GM21786 (cell line): ENCODE data around the gene TSPOAP1.

ENCODE experiments used
- ATAC-seq: cut with Tn5 transposase; IDR thresholded peaks from one replicate; pipeline ENCODE4 v1.9.1; 2021; ENCODE audit not compliant: unreplicated experiment

TSPOAP1 gene

DNA sequence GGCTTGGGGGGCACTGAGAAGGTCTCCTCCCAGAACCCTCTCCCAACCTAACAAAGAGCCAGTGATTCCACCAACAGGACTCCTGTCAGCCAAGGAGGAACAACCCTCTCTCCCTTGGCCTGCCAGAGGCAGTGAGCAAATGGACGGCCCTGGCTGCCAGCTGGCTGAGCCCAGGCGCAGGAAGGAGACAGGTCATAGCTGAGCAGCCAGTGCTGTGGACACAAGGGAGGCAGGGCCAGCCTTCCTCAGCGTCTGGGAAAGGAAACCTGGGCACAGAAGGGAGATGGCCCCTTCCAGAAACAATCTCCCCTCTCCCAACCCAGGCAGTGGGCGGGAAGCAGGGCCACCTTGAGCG, 50.0 kb downstream of the TSPOAP1 start:
- ATAC-seq, result no peak

DNA sequence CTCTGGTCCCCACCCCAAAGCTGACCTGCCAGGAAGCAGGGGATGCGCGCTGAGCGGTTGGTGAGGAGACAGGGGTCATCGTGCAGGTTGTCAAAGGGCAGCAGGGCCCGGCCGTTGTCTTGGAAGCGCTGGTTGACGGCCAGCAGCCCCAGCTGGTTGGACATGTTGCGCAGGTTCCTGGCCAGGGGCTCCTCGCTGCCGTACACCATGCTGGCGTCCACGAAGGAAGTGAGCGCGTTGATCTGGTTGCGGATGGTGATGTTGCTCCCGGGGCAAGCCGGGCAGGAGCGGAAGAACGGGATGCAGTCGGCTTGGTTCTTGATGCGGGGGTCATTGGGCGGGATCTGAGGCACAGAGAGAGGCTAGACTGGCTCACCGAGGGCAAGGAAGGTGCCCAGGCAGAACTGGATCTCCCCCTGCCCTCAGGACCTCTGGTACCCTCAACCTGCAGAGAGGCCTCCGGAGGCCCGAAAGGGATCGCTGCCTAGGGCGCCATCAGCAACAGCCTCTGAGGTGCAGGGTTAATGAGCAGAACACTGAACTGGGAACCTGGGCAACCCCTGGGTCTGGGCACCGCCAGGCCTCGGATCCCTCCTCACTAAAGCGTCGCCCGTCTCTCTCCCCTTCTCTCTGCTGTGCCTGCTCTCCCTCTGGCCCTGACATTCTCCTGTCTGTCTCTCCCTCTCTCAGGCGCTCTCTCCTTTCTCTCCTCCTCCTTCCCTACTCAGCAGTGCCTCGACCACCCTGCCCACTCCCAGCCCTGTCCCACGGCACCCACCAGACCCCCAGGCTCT, 50.6 kb downstream of the TSPOAP1 start:
- no peak for ATAC-seq

DNA sequence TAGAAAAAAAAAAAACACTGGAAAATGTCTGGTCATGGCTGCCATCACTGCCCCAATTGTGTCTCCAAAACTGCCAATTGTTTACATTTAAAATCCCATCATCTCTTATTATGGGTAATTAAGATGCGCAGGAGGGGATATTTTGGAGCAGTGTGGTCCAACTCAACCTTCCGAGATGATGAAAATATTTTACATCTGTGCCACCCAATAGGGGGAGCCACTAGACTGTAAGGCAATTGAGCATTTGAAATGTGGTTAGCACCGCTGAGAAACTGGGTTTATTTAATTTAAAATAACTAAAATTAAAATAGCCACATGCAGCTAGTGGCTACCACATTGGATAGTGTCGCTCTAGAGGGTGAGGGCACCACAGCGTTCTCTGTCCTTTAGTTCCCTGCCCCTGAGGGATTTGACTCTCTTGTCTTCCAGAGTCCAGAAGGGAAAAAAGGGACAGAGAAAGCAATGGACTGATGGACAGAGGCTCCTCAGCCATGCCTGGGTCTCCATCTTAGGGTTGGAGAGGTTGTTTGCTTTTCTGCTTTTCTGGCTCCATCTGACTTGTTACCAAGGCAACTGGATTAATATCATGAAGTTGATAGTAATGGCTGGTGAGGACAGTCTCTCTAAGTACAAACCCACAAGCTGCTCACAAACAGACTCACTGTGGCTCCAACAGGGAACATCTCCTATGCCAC, 51.3 kb downstream of the TSPOAP1 start:
- ATAC-seq, result no peak

DNA sequence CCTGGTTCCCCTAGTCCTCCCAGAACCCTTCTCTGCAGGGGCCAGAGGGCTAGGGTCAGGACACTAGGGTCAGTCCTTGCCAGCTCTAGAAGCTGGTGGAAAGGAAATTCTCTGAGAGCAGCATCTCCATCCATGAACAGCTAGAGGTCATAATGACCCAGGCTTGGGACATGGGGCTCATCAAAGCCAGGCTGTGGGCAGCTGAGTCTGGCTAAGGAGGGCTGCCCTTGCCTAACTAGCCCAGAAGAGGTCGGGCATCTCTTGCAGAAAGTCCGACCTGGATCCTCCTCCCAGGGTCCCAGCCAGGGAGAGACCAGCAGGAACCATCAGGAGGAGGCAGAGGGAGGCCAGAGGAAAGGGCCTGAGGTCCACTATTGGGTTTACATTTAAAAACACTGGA, 52.2 kb downstream of the TSPOAP1 start:
- no peak for ATAC-seq

DNA sequence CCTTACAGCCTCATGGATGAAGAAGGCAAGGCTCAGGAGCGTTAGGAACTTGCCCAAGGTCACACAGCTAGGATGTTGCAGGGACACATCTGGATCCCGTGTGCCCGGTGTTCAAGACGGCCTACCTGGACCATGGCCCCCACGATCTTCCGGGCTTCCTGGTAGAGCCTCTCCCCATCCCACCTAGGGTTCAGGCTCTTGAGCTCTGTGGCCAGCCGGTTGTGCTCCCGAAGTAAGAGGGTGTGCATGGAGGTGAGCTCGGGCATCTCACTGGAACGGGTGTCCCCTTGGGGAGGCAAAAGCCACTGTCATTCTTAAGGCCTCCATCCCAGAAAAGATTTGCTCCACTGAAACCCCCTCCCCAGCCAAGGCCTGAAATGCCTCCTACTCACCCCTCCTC, 53.2 kb downstream of the TSPOAP1 start:
- no peak for ATAC-seq

DNA sequence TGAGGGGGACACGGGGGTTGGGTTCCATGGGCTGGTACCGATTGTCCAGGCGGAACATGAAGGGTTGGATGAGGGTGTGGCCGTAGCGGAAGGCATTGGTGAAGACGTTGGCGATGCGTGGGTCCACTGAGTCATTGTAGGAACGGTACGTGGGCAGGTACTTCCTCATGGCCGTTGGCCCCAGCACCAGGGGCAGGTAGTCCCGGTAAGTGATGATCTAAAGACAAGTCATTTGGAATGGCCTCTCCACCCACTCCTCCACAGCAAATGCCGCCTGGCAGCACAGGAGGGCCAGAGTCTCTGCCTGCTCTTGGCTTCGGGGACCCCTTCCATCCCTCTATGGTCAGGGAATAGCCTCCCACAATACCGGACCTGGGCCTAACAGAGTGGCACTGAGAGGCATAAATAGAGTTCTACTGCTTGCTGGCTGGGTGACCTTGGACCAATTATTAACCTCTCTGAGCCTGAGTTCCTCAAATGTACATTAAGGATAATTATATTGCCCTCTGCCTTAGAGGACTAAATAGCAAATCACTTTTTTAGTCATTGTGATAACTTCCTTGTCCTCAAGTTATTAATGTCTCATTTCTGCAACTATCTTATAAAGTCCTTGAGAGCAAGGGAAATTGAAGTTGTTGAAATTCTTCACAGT, 55.0 kb downstream of the TSPOAP1 start:
- ATAC-seq, result no peak

DNA sequence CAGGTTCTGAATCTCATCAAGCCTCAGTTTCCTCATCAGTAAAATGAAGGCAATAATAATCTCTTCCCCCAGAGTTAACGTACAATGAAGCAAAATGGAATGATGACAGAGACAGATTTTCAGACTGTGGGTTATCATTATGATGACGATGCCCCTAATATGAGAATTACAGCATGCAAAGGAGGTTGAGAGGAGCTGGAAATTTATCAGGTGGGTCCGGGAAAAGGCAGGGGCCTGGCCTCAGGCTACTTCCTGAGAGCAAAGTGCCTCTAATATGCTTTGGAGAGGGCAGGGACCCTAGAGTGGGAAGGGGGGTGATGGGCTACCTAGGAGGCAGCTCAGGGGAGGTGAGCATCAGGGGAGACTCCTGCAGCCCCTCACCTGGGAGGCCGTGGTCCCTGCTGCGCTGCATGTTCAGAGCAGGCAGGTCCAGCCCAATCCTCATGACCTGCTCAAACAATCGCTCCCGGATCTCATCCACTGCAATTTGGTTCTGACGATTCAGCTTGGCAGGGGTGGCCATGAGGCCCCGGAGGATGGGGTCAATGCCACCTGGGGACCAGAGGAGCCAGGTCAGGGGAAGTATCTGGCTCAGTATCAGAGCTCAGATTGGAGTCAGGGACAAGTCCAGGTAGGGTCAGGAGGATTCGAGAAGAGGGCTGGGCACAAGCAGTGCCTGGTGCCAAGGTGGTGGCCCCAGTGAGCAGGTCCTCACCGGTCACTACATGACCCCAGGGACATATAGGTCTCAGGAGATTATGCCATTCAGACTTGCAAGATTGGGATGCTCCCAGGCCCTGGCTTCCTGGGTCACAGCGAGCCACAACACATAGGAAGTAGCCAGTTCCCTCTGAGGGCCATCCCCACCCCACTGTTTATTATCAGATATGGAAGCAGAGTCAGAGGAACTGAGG, 56.0 kb downstream of the TSPOAP1 start:
- ATAC-seq, result no peak

DNA sequence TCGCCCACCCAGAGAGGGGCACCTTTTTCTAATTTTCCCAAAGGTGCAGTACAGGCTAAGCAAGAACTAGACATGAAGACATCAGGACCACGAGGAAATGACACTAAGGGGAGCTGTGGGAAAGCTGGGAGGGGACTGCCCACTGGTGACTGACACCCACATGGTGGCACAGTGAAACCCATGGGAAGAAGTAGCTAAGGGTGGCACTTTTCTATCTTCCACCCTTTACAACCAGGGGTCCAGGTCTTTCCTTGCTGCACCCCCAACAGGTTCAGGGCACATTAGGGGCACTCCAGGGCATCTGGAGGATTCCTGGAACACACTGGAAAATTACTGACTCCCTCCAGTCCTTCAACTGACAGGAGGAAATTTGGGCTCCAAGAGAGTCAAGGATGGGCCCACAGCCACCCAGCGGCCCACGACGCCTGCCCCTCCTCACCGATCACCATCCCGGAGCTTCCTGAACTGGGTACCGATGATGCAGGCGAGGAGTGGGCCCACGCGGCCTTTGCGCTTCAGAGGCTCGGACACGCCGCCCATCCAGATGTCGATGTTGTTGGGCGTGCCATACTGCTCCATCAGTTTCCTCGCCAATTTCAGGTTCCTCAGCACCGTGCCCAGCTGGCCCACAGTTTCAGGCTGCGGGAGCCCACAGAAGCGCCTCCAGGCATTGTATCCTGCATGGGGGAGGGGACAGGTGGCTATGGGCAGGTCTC, 57.2 kb downstream of the TSPOAP1 start:
- no peak for ATAC-seq

DNA sequence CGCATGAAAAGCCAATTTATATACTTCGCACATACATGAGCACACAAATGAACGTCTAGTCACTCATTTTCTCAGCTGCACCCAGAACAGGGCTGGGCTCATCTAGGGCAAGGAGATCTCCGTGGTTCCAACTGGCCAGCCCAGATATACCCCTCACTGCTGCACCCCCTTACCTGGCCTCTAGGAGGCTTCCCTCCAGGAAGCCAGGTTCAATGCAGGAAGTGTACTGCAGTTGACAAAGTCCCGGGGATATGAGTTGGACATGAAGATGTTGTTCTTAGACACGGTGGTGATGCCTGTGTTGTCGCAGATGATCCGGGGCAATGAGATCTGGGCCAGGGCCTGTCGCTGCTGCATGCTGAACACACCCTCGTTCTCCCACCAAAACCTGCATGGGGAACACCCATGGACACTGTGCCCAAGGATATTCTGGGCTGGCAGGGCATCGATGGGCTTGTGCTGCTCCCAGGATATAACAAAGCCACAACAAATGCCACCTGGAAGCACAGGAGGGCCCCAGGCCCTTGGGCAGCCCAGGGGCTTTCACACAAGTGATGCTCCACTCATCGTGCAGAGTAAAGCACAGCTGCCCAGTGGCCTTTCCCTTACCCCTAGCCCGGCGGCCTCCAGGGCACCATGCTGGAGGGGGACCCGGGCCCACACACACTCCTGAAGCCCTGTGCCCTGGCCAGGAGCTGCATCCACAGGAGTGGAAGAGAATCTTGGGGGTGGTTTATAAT, 57.9 kb downstream of the TSPOAP1 start:
- ATAC-seq, result no peak

DNA sequence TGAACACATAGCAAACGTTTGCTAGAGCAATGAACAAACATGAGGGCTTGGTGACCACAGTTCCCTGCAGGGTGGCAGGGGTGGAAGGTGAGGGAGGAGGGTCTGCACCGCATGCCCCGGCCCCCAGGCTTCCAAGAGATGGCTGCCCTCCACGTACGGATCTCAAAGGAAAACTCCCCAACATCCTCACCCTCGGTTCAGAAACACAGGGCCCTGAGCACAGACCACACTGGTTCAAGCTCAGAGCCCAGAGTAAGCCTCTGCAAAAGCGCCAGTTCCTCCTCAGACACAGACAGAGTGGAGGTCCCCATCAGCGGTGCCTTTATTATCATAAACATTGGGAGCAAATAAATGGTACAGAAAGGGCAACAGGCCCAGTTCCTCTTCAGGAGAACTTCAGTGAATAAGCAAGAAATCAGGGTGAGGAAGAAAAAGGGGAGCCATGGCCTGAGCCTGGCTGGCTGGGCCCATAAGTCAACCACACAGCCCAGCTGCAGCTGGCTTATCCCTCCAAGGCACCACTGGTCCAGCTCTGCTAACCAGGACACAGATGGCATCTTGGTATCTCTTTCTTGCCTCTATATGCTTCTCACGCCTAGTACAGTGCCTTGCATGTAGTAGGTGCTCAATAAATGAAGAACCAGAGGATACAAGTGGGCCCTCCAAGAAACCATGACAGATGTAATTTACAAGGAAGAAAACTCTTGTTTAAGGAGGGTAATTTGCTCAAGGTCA, 58.9 kb downstream of the TSPOAP1 start:
- ATAC-seq, result no peak

DNA sequence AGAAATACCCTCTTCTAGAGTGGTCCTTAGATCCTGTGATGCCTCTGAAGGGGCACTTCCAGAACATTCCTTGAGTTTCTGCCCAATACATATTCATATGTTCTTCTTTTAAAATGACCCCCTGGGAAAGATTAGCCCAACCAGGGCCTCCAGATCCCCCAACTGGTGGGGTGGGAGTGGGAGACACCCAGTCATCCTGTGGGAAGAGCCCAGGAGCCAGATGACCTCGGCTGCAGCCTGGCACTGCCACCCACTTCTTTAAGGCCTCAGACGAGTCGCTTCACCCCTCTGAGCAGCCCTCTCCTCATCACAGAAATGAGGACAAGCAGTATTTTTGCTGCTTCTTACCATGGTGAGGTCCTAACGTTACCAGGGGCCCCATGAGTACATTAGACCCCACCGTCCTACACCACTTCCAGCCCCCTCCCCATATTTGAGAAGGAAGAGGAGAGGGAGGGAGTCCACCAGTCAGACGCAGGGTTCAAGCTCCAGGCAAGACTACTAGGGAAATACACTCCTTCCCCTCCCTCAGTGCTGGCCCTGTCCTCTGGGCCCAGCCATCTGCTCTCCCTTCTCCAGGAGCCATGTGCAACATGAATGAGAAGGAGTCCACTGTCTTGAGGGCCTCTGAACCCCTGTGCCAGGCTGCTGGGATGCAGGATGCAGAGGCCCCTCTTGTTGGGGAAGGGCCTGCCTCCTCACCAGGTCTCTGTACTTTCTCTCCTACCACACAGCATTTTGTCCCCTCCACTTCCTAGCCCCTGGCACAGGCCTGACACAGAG, 59.6 kb downstream of the TSPOAP1 start:
- no peak for ATAC-seq

DNA sequence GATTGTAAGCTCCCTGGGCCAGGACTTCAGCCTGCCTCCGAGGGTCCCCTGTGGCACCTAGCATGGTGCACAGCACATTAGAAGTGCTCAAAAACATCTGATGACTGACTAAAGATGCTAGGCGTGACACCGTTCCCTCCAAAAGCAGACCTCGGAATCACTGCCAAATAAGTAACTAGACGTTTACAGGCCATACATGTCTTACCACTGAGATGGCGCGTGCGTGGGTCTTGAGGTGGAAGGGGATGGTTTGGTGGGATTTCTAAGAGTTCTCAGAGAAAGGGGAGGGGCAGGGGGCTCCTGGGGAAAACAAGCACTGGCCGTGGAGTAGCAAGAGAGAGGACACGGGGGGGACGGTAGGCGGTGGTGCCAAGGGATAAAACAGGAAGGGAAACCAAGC, 60.3 kb downstream of the TSPOAP1 start:
- no peak for ATAC-seq

DNA sequence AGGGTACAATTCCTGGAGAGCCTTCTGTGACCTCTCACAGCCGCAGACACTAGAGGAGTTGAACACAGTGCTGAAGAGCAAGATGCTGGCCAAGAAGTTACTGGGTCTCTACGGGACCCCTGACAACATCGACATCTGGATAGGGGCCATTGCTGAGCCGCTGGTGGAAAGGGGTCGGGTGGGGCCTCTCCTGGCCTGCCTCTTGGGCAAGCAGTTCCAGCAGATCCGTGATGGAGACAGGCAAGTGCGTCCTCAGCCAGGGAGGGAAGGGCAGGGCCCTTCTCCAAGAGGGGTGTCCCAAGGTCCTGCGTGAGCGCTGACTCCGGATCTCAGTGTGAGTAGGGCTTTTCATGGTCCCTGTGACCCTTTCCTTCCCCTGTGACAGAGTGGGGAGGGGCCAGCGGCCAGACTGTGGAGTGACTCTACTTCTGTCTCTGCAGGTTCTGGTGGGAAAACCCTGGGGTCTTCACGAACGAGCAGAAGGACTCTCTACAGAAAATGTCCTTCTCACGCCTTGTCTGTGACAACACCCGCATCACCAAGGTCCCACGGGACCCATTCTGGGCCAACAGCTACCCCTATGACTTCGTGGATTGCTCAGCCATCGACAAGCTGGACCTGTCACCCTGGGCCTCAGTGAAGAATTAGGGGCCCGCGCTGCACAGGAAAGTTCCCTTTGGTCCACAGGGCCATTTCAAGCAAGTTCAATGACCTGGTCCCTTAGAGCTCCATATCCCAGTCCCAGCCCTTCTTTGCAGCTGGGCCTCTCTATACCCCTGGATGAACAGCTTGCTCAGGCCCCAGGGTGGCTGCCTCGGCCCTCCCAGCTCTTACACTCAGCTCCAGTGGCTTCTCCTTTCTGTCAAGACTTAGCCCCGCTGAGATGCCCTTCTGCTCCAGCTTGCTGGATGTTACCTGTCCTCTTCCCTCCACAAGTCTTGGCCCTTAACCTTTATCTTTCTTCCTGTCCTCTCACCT, 61.0 kb downstream of the TSPOAP1 start:
- no peak for ATAC-seq

DNA sequence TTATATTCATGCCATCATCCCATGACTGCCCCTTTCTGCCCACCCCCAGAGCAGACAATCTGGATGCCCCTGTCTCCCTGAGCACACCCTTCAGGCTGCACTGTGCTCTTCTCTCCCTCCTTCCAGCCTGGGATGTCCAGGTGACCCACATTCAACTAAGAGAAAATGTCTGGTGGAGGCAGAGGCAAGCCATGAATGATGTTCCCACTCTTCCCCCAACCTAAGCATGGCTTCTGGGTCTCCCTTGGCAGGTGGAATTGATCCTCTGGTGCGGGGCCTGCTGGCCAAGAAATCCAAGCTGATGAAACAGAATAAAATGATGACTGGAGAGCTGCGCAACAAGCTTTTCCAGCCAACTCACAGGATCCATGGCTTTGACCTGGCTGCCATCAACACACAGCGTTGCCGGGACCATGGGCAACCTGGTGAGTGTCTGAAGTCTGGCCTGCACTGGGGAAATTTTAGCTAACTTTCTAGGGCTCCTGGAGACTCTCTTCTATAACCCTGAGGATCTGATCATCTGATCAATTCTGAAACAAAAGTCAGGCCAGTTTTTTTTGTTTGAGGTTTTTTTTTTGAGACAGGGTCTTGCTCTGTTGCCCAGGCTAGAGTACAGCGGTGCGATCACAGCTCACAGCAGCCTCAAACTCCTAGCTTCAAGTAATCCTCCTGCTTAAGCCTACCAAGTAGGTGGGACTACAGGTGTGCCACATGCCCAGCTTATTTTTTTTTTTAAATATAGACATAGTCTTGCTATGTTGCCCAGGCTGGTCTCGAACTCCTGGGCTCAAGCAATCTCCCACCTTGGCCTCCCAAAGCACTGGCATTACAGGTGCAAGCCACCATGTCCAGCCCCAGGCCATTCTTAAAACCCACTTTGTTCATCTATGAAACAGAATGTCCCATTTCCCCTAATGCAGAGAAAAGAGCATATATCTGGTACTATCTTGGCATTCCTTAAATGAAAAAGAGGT, 62.4 kb downstream of the TSPOAP1 start:
- ATAC-seq, result no peak

DNA sequence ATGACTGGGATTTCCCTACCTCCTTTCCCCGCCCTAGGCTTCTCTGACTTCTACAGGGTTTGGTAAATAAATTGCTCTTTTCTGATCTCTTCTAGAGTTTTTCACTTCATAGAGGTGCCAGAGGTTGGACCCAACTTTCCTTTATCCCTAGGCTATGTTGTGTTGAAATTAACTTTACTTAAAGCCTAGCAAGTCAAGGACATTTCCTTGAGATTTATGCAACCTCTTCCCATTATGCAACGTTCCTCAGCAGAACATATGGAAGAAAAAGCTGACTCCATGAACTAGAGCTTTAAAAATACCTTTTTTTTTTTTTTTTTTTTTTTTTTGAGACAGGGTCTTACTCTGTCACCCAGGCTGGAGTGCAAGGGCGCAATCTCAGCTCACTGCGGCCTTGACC, 63.3 kb downstream of the TSPOAP1 start:
- no peak for ATAC-seq
